Dedifferentiated amniotic fluid mesenchymal stem cell (primary cell): ENCODE results near the gene LRIF1.
"Not testable (repeated sequence)": the region's sequence is repeated elsewhere in the genome, so short reads cannot be mapped to it uniquely, and the experiment has no call there.

Source experiments
- DNase-seq: peaks from one replicate; pipeline ENCODE4 v3.0.0-alpha.2; 2016; ENCODE audit errors: extremely low spot score

Gene LRIF1

GRCh38 chr1:110951161-110951560, 12.6 kb downstream of the LRIF1 start:
- DNase-seq = no peak

DNA sequence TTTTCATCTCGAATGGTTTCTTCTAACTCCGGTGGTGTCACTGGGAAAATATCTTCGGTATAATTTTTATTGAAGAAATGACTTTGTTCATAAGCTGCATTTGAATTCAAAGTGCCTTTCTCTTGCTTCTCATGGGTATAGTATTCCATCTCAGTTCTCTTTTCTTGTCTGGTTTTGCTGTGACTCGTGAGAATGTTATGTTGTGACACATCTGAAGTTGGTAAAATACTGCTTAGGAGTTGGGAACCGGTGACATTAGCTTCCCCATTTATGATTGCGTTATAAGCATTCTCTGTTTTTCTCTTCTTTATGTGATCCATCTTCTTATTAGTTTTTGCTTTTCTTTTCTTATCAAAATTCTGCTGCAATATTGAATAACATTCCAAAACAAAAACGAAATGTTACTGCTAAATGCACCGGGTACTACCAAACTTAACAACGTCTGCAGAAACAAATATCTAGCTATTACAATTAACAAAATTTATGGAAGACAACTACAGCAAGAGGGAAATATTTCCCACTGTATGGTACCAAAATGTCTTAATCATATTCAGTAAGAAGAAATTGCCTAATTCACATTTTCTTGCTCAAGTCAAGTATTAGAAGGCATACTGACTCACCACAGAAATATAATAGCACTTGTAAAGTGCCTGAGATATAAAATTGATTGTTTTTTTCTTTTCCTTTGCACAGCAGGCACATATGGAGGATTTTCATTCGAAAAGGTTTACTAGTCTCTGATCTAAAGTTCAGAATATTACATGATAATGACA, 15.5 kb downstream of the LRIF1 start:
- DNase-seq = no peak

DNA sequence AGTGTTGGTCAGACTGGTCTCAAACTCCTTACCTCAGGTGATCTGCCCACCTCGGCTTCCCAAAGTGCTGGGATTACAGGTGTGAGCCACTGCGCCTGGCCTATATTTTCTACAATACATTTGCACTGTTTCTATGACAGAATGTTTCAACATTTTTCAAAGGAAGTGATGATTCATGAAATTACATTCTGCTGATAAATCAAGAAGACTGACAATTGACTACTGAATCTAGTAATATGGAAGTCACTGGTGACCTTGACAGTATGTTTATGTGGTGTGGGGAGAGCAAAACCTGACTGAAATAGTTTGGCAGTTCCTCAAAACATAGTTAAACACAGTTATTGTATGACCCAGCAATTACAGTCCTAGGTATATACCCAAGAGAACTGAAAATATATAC, 18.1 kb downstream of the LRIF1 start:
- DNase-seq = no peak

- no peak for DNase-seq
Observed at GRCh38 chr1:110944806-110945205, 18.9 kb downstream of the LRIF1 start.

- DNase-seq = no peak
Observed at GRCh38 chr1:110936567-110936966, 27.2 kb downstream of the LRIF1 start.

- DNase-seq = not testable (repeated sequence)
Observed at GRCh38 chr1:110931097-110931496, 32.6 kb downstream of the LRIF1 start.

DNA sequence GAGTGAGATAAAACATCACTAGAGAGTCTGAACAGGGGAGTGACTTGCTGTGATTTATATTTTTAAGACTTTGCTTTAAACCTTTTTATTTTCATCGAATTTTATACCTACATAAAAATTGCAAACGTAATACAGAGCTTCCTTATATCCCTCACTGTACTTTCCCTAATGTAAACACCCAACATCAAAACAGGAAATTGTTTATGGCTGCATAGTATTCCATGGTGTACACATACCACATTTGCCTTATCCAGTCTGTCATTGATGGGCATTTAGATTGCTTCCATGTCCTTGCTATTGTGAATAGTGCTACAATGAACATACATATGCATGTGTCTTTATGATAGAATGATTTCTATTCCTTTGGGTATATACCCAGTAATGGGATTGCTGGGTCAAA, 34.8 kb downstream of the LRIF1 start:
- DNase-seq = no peak

DNA sequence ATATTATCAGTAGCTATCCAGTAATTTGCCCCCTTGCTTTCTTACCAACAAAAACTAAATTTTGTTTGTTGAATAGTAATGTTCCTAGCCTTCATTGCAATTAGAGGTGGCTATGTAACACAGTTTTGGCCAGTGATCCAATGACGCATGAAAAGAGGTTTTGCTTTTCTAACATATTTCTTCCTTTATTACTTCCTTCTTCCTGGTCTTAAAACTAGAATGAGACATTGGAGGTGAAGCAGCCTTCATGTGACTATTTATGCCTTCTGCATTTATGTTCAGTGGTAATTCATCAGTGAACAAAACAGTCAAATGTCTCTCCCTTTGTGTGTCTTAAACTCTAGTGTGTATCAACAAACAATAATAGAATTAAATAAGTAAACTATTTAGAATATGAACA, 35.5 kb downstream of the LRIF1 start:
- DNase-seq = no peak

GRCh38 chr1:110927484-110928075, 36.1 kb downstream of the LRIF1 start:
- DNase-seq = no peak

- DNase-seq = no peak
Observed at GRCh38 chr1:110921953-110922352, 41.8 kb downstream of the LRIF1 start.

GRCh38 chr1:110918016-110918415, 45.7 kb downstream of the LRIF1 start:
- no peak for DNase-seq

DNA sequence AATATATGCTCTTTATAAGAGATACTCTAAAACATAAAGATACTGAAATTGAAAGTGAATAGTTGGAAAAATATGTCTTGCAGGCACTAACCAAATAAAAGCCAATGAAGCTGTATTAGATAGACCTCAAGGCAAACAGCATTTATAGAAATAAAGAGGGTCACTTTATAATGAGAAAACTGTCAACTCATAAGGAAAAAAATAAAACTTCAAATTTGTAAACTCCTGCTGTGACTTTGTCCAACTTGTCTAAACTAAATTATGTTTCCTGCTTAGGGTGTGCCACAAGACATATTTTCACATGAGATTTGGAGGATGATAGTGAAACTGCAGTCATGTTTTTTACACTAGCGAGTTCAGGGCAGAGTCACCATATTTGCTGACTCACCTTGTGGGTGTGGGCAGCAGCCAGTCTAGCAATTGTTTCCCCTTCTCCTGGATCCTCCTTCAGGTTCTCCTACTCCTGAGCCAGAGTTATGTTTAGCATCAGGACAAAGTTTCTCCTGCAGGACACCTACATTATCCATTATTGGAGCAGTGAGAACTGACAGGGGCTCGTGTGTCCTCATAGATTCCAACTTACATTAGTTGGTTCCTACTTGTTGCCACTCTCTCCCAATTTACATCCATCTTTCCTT, 46.9 kb downstream of the LRIF1 start:
- DNase-seq = peak; percentile 17

GRCh38 chr1:110916274-110916668, 47.5 kb downstream of the LRIF1 start:
- no peak for DNase-seq

GRCh38 chr1:110915804-110916203, 47.9 kb downstream of the LRIF1 start:
- DNase-seq = no peak

DNA sequence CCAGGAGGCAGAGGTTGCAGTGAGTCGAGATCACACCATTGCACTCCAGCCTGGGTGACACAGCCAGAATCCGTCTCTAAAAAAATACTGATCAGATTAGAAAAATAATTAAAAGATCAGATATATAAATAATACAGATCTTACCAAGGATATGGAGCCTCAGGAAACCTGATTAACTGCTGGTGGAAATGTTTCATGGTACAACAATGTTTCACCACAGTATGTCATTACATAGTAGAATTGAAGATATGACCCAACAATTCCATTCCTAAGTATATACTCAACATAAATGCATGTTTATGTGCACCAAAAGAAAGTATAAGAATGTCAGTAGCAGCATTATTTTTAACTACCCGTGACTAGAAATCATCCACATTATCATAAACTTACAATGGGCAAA, 49.0 kb downstream of the LRIF1 start:
- DNase-seq = no peak

DNA sequence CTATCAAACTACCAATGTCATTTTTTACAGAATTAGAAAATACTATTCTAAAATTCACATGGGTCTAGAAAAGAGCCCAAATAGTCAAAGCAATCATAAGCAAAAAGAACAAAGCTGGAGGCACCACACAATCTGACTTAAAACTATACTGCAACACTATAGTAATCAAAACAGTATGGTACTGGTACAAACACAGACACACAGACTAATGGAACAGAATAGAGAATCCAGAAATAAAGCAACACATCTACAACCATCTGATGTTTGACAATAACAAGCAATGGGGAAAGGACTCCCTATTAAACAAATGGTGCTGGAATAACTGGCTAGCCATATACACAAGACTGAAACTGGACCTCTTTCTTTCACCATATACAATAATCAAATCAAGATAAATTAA, 50.9 kb downstream of the LRIF1 start:
- no peak for DNase-seq

DNA sequence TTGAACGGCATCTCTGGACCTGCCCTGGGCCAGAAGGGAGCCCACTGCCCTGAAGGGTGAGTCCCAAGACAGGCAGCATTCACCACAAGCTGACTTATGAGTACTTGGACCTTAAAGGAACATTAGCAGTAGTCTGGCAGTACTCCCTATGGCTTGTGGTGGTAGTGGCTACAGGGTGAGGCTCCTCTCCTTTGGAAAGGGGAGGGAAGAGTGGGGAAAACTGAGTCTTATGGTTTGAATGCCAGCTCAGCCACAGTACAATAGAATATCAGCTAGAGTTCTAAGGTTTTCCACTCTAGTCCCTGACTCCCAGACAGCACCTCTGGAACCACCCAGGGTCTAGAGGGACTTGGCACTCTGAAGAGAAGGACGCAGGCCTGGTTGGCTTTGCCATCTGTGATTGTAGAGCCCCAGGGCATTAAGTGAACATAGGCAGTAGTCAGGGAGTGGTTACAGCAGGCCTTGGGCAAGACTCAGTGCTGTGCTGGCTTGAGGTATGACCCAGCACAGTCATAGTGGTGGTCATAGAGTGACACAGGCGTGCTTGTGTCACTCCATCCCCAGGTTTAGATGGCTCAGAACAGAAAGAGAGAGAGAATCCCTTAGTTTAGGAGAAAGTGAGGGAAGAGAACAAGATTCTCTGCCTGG, 59.7 kb downstream of the LRIF1 start:
- no peak for DNase-seq

DNA sequence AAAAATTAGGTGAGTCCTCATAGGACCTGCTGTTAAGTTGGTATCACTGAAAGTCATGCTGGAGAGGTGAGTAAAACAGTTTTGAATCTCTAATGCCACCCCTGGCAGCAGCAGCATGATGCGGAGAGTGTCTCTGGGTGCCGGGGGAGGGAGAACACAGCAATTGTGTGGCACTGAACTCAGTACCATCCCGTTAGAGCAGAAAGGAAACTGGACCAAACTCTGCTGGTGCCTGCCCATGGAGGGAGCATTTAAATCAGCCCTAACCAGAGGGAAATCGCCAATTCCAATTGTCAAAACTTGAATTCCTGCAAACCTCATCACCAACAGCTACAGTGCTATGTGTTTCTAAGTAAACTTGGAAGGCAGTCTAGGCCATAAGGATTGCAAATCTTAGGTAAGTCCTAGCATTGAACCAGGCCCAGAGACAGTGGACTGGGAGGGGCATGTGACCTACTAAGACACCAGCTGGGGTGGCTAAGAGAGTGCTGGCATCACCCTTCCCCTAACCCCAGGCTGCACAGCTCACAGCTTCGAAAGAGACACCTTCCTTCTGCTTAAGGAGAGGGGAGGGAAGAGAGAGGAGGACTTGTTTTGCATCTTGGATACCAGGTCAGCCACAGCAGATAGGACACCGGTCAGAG, 60.8 kb downstream of the LRIF1 start:
- DNase-seq = no peak

- DNase-seq = no peak
Observed at GRCh38 chr1:110899458-110899843, 64.3 kb downstream of the LRIF1 start.

DNA sequence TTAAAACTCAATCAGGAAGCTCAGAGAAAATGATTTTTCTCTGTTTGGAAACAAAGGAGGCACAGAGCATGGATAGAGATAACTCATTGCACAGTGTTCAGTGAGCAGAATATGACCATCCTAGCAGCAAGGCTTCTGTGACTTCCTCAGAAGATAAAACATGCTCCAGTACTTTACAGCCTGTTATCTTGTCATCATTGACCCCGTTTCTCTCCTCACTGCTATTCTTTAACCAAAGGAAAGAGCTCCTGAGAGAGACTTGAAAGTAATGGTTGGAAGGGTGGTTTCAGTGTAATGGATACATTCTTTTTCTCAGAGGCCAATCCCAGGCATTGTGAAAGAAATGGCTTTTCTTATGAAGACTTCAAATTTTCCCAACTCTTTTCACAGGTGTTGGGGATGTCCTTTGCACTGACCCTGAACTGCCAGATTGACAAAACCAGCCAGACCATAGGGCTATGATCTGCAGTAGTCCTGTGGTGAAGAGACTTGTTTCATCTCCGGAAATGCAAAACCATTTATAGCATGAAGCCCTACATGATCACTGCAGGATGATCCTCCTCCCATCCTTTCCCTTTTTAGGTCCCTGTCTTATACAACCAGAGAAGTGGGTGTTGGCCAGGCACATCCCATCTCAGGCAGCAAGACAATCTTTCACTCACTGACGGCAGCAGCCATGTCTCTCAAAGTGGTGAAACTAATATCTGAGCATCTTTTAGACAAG, 64.8 kb downstream of the LRIF1 start:
- no peak for DNase-seq

DNA sequence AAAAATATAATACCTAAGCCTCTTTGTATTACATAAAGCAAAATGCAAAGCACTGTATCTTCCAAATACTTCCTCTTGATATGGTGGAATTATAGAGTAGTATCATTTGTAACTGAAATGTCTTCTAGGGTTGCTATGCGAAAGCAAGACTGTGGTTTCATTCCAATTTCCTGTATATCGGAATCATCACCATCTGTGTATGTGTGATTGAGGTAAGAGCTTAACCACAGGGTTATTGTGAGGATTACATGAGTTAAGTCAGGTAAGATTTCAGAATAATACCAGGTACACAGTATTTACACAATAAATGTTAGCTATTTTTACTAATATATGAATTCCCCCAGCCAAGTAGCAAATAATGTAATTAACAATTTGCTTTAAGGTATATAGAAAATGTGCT, 66.0 kb downstream of the LRIF1 start:
- no peak for DNase-seq
